GM19035 (cell line): Measurements from ENCODE around the gene VGLL4.

ENCODE experiments used
- ATAC-seq: cut with Tn5 transposase; IDR thresholded peaks from one replicate; pipeline ENCODE4 v1.9.1; 2021; ENCODE audit not compliant: unreplicated experiment

VGLL4 gene

DNA sequence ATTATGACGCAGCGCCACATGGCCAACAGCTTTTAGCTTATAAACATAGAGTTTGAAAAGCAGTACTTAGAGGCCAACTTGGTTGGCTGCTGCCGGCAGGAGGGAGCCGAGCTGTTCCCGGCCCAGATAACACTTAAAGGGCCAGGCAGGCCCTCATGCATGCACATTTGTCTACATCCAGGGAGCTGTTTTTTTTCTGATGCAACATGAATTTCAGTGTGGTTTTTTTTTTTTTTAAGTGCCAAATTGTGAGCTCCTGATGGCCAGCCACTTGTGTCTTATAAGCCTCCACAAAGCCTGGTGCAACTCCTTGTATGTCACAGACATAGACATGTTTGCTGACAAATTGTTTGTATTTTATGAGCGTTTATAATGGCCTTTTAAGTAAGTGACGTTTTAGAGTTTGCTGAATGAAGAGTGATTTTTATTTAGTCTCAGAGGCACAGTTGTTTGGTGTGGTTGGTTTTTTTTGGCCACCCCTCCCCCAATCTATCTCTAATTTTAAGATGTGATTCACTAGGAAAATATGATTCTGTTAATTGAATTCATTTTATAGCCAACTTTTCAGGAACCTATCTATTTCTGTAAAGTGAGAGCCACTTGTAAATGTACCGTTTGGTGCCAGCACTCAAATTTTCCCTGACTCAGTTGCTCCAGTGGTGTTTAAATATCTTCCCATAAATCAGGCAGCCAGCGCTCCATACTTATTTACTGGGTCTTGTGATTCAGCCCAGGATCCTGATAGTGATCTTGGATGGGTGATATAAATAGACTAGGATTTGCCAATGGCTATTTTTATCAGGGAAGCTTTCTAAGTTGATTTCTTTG, 134.3 kb downstream of the VGLL4 start:
- ATAC-seq, result no peak

DNA sequence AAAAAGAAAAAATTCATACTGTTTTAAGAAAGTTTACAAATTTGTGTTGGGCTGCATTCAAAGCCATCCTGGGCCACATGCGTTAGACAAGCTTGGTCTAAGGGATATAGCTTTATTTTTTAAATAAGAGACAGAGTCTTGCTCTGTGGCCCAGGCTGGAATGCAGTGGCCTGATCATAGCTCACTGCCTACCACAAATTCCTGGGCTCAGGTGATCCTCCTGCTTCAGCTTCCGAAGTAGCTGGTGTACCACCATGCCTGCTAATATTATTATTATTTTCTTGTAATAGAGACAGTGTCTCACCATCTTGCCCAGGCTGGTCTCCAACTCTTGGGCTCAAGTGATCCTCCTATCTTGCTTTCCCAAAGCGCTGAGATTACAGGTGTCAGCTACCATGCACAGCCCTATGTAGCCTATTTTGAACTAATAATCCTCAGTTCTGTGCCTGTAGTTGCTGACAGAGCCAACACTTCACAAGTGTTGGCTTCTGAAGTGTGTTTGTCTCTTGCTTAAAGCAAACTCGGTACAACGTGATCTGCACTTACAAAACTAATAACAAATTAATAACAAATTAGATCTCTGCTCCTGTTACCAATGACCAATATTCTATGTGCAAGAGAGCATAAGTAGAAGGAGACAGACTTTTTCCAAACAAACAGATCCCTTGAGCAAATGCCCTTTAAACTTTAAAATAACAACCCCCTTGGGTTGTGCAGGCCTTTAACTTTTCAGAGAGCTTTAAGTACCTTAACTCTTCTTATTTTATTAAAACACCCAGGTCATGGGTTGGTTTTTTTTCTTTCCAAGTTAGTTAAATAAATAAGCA, 135.2 kb downstream of the VGLL4 start:
- no peak for ATAC-seq

DNA sequence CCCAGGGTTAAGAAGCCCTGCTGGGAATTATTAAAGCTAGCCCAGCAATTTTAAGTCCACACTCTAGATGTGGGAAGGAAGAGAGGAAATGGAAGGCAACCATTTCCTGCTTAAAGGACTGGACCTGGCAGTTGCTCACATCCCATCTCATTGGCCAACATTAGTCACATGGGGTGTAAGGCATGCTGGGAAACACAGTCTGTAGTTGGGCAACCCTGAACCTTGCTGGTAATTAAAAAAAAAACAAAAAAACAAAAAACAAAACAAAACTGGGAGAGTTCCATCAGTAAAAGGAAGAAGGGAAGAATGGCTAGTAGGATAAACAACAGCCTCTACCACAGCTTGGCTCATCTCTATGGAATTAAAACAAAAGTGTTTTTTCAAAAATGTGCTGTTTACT, 136.0 kb downstream of the VGLL4 start:
- ATAC-seq, result no peak
